Neuronal stem cell (in vitro differentiated cells): Measurements from ENCODE around the gene AK1.
A peak's percentile ranks its signal among the peaks of the same experiment; 100 is the strongest.

Source experiments
- DNase-seq: peaks from one replicate; pipeline ENCODE4 v3.0.0-alpha.2; 2013; ENCODE audit warnings: low spot score
- H2AFZ ChIP-seq: one replicate; pipeline ENCODE4 v1.6.1; 2013; ENCODE audit warnings: mild to moderate bottlenecking, low read length, inconsistent platforms
- H2AK5ac ChIP-seq: 2 replicates; pipeline ENCODE4 v1.6.1; 2013; ENCODE audit warnings: low read depth, mild to moderate bottlenecking, inconsistent platforms, low read length, moderate library complexity, mixed read lengths
- H2BK120ac ChIP-seq: 2 replicates; pipeline ENCODE4 v1.6.1; 2013; ENCODE audit warnings: low read depth, mild to moderate bottlenecking, inconsistent platforms, low read length, moderate library complexity, mixed read lengths
- H2BK12ac ChIP-seq: one replicate; pipeline ENCODE4 v1.6.1; 2013; ENCODE audit warnings: low read length, inconsistent platforms
- H2BK15ac ChIP-seq: 2 replicates; pipeline ENCODE4 v1.6.1; 2013; ENCODE audit warnings: mild to moderate bottlenecking, low read length, inconsistent platforms, mixed read lengths
- H2BK5ac ChIP-seq: one replicate; pipeline ENCODE4 v1.6.1; 2013; ENCODE audit warnings: inconsistent platforms, mild to moderate bottlenecking, low read length, moderate library complexity
- H3K14ac ChIP-seq: one replicate; pipeline ENCODE4 v1.6.1; 2013; ENCODE audit warnings: low read length, inconsistent platforms
- H3K18ac ChIP-seq: 2 replicates; pipeline ENCODE4 v1.6.1; 2013; ENCODE audit warnings: low read length, inconsistent platforms
- H3K23ac ChIP-seq: 2 replicates; pipeline ENCODE4 v1.6.1; 2013; ENCODE audit warnings: low read depth, mild to moderate bottlenecking, mixed read lengths, low read length, inconsistent platforms; ENCODE audit not compliant: poor library complexity
- H3K27ac ChIP-seq: replicated peaks from 3 replicates; pipeline ENCODE4 v1.5.1; 2013; ENCODE audit warnings: low read length, inconsistent platforms
- H3K27me3 ChIP-seq, 3 experiments: 2 replicates each; pipeline ENCODE4 v1.6.1; 2013; ENCODE audit warnings: low read length in 3 of 3, mild to moderate bottlenecking in 2 of 3, inconsistent platforms in 1 of 3, low read depth in 1 of 3, mixed read lengths in 1 of 3, moderate library complexity in 1 of 3; ENCODE audit not compliant: control insufficient read depth in 3 of 3, insufficient read depth in 3 of 3
- H3K36me3 ChIP-seq, 2 donors: replicated peaks in 1 of 2; 2 replicates each; pipeline ENCODE4 v1.6.1; 2013; ENCODE audit warnings: low read length in 2 of 2; ENCODE audit not compliant: control insufficient read depth in 2 of 2, insufficient read depth in 2 of 2
- H3K4ac ChIP-seq: 2 replicates; pipeline ENCODE4 v1.6.1; 2013; ENCODE audit warnings: inconsistent platforms, mild to moderate bottlenecking, low read length, moderate library complexity
- H3K4me1 ChIP-seq, 2 donors: 1 replicate in 1 of 2; 2 replicates in 1 of 2; pipeline ENCODE4 v1.6.1; 2013; ENCODE audit warnings: low read length in 2 of 2, low read depth in 1 of 2; ENCODE audit not compliant: control insufficient read depth in 2 of 2, insufficient read depth in 1 of 2
- H3K4me2 ChIP-seq: one replicate; pipeline ENCODE4 v1.6.1; 2013; ENCODE audit warnings: mild to moderate bottlenecking, low read length, inconsistent platforms; ENCODE audit not compliant: insufficient read depth, poor library complexity, severe bottlenecking
- H3K4me3 ChIP-seq, 2 donors: 2 replicates each; pipeline ENCODE4 v1.5.1; 2013; ENCODE audit warnings: low read length in 2 of 2, mild to moderate bottlenecking in 2 of 2, inconsistent platforms in 1 of 2, moderate library complexity in 1 of 2
- H3K79me1 ChIP-seq: one replicate; pipeline ENCODE4 v1.6.1; 2013; ENCODE audit warnings: low read depth, mild to moderate bottlenecking, inconsistent platforms, low read length, moderate library complexity
- H3K9ac ChIP-seq: one replicate; pipeline ENCODE4 v1.6.1; 2013; ENCODE audit warnings: mild to moderate bottlenecking, low read depth, low read length, inconsistent platforms; ENCODE audit not compliant: poor library complexity
- H3K9me3 ChIP-seq, 2 donors: replicated peaks in 1 of 2; 2 replicates each; pipeline versions ENCODE3 to v1.6.1; 2013; ENCODE audit warnings: low read length in 2 of 2, mild to moderate bottlenecking in 2 of 2, inconsistent platforms in 1 of 2, low read depth in 1 of 2, mixed read lengths in 1 of 2, moderate library complexity in 1 of 2; ENCODE audit not compliant: control insufficient read depth in 2 of 2, insufficient read depth in 1 of 2
- H4K8ac ChIP-seq: one replicate; pipeline ENCODE4 v1.6.1; 2013; ENCODE audit warnings: low read depth, mild to moderate bottlenecking, inconsistent platforms, low read length, moderate library complexity
- H4K91ac ChIP-seq: one replicate; pipeline ENCODE4 v1.6.1; 2013; ENCODE audit warnings: low read length, low read depth, mild to moderate bottlenecking, inconsistent platforms; ENCODE audit not compliant: poor library complexity
- WGBS, 2 donors: extraction: QIAGEN DNeasy Blood & Tissue Kit; methylation state at CpG; one replicate each; pipeline ENCODE4 v1.1.7; 2013; ENCODE audit warnings: missing lambda C conversion rate in 2 of 2, mixed read lengths in 1 of 2; ENCODE audit not compliant: insufficient read length in 2 of 2, insufficient replicate concordance in 1 of 2; ENCODE audit errors: extremely low coverage in 2 of 2; 5-methylcytosine and 5-hydroxymethylcytosine counted together

AK1 gene

GRCh38 chr9:127829205-127829906, 48.1 kb downstream of the AK1 start:
- DNase-seq, result no peak
- Histone ChIP-seq H4K8ac (no peak overlapping the region), H2AK5ac (peak overlapping the region; percentile 87), H3K4ac (no peak overlapping the region), H3K18ac (no peak overlapping the region), H3K4me2 (no peak overlapping the region), H2BK12ac (no peak overlapping the region), H3K4me1 (peaks cover 8 to 11% of the 10 kb centered on the region in 2 donors), H2BK120ac (no peak overlapping the region), H2BK15ac (peak overlapping the region; percentile 25), H3K27me3 (peaks cover 0 to 18% (median 0%) of the 10 kb centered on the region in 3 experiments), H3K4me3 (no peak overlapping the region), H2BK5ac (no peak overlapping the region), H3K36me3 (no peaks in the 10 kb centered on the region), H3K23ac (peak overlapping the region; percentile 44), H3K27ac (no peak overlapping the region), H3K9ac (peak overlapping the region; percentile 54), H4K91ac (no peak overlapping the region), H3K14ac (no peak overlapping the region), H3K79me1 (no peaks in the 10 kb centered on the region), H3K9me3 (peaks cover 5% of the 10 kb centered on the region in 2 donors), H2AFZ (no peak overlapping the region)
- WGBS, 2 donors, result no CpG with 5 or more reads among the region's 6 CpGs

GRCh38 chr9:127828262-127829031, 49.0 kb downstream of the AK1 start:
- peak; percentile 78 for DNase-seq
- peak overlapping the region; percentile 94 for H2AFZ ChIP-seq
- no peak overlapping the region for H3K27ac ChIP-seq
- H3K14ac ChIP-seq, result no peak overlapping the region
- H2BK5ac ChIP-seq, result no peak overlapping the region
- H3K27me3 ChIP-seq, result peaks cover 0 to 18% (median 0%) of the 10 kb centered on the region in 3 experiments
- H3K18ac ChIP-seq, result peak overlapping the region; percentile 92
- H2AK5ac ChIP-seq, result no peak overlapping the region
- H4K91ac ChIP-seq, result no peak overlapping the region
- WGBS, 2 donors, result no CpG with 5 or more reads among the region's 34 CpGs
- peaks cover 8 to 11% of the 10 kb centered on the region in 2 donors for H3K4me1 ChIP-seq
- H3K4me2 ChIP-seq, result peak overlapping the region; percentile 65
- no peak overlapping the region for H3K4ac ChIP-seq
- no peak overlapping the region for H3K9ac ChIP-seq
- no peak overlapping the region for H2BK120ac ChIP-seq
- H3K9me3 ChIP-seq, result peaks cover 5% of the 10 kb centered on the region in 2 donors
- H2BK12ac ChIP-seq, result no peak overlapping the region
- H3K79me1 ChIP-seq, result no peaks in the 10 kb centered on the region
- H3K36me3 ChIP-seq, result no peaks in the 10 kb centered on the region
- peak overlapping the region; percentile 7 to 38 for H3K4me3 ChIP-seq
- peak overlapping the region; percentile 15 for H3K23ac ChIP-seq
- peak overlapping the region; percentile 7 for H2BK15ac ChIP-seq
- no peak overlapping the region for H4K8ac ChIP-seq

GRCh38 chr9:127826253-127826913, 51.1 kb downstream of the AK1 start:
- H3K4me1 ChIP-seq, result peaks cover 8 to 11% of the 10 kb centered on the region in 2 donors
- no peak overlapping the region for H2AFZ ChIP-seq
- WGBS, 2 donors, result no CpG with 5 or more reads among the region's 7 CpGs
- peak overlapping the region; percentile 85 for H2AK5ac ChIP-seq
- H3K9ac ChIP-seq, result peak overlapping the region; percentile 6
- no peaks in the 10 kb centered on the region for H3K36me3 ChIP-seq
- no peak overlapping the region for H2BK120ac ChIP-seq
- H3K9me3 ChIP-seq, result peaks cover 5% of the 10 kb centered on the region in 2 donors
- no peak overlapping the region for H4K91ac ChIP-seq
- peak overlapping the region in 1 of 2 donors; percentile 42 for H3K4me3 ChIP-seq
- H3K18ac ChIP-seq, result no peak overlapping the region
- peak overlapping the region; percentile 97 for H3K23ac ChIP-seq
- H2BK15ac ChIP-seq, result no peak overlapping the region
- no peak overlapping the region for H3K4ac ChIP-seq
- H2BK5ac ChIP-seq, result no peak overlapping the region
- DNase-seq, result no peak
- no peak overlapping the region for H4K8ac ChIP-seq
- no peak overlapping the region for H3K27ac ChIP-seq
- no peaks in the 10 kb centered on the region for H3K79me1 ChIP-seq
- H3K27me3 ChIP-seq, result peaks cover 0 to 18% (median 0%) of the 10 kb centered on the region in 3 experiments
- H2BK12ac ChIP-seq, result no peak overlapping the region
- no peak overlapping the region for H3K4me2 ChIP-seq
- H3K14ac ChIP-seq, result no peak overlapping the region
